DMS153 treated with DMSO at 0.1 percent for 48 hours (cell line): ENCODE results near the gene PSTPIP2.
"Not testable (repeated sequence)": the region's sequence is repeated elsewhere in the genome, so short reads cannot be mapped to it uniquely, and the experiment has no call there.

Experiments
- DNase-seq: peaks from one replicate; lab custom pipeline; 2025; ENCODE audit not compliant: unreplicated experiment; lab: John Stamatoyannopoulos, UW

PSTPIP2 gene

DNA sequence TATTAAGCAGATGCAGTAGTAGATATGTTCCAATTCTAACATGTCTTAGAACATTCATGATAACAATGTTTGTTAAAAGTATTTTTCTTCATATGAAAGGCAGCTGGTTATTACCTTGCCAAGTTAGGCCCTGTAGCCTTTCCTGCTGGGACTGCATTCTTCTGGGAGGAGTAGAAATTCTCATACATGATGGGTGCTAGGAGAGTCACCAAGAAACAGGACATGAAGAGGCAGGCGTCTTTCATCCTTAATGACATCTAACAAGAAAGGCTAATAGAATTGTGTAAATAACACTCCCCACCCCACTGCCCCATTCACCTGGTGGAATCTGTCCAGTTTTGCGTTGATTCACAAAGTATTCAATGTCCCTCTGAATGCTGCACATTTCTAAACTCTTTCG is 80.3 kb downstream of the PSTPIP2 start:
- no peak for DNase-seq

DNA sequence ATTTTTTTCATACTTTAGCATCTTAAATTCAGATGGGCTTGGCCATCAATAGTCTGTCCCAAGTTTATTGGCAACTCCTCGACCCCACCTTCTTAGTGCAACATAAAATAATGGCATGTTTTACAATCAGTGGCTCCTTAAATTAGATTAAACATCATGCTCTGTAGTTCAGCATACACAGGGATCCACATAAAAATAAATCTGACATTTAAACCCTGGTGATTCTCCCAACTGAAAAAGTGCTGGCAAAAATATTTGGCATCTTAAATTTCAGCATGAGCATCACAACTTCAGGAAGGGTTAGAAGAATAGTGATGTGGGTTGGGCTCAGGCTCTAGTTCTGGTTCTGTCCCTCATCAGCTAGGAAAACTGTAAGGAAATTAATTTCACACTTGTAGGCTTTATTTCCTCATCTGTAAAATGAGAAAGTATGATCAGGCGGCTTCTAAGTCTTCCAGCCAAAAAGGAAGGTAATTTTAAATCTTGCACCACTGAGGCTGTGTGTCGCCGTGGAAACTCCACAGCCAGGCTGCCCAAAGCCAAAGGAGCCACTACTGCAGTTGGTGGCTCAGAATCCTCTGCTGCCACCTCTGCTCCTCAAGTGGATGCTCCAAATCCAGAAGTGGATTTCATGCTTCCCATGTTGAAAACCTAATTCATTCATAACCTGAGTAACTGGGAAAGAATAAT is 87.4 kb downstream of the PSTPIP2 start:
- DNase-seq = no peak

DNA sequence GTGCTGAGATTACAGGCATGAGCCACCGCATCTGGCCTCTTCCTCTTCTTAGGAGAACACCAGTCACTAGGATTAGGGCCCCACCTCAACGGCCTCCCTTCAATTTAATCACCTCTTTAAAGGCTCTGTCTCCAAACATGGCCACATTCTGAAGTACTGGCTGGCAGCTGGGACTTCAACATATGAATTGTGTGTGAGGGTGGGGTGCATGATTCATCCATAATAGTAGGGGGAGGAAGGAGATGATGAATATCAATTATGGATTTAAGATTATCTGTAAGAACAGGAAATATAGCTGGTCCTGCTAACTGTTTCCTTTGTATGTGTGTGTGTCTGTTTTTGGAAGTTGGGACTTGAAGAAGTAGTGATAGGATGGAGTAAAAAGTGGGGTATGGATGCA is 90.2 kb downstream of the PSTPIP2 start:
- no peak for DNase-seq

DNA sequence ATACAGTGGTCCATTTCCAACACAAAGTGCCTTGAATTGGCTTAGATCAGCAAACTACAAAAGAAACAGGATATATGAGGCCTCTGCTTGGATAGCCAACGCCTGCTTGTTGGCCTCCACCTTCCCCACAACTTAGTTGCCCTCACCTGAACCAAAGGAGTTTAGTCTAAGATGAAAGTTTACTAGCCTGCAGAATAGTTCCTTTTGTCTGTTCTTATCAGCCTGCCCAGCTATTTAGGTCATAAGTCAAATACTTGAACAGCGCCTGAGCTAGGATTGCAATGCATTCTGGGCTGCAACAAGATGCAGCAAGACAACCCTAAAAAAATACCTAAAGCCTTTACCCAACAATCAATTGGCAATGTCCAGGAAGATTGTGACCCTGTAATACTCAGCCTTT is 91.8 kb downstream of the PSTPIP2 start:
- no peak for DNase-seq

DNA sequence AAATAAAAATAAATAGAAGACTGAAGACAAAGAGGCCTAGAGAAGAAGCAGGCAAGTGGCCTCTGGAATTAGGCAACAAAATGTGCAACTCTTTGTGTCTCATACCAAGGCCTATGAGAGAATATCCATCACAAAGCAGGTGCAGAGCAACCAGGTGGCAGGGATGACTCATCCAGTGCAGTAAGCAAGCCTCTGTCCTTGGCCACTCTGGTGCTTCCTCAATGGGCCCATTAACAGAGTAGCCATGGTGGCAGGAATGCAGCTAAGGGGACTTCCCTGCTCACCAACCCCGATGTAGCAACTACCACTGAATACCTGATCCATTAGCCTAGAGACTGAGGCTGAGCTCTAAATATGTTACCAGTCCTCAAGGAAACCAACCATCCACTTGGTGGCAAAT is 94.0 kb downstream of the PSTPIP2 start:
- peak; percentile 4 for DNase-seq

DNA sequence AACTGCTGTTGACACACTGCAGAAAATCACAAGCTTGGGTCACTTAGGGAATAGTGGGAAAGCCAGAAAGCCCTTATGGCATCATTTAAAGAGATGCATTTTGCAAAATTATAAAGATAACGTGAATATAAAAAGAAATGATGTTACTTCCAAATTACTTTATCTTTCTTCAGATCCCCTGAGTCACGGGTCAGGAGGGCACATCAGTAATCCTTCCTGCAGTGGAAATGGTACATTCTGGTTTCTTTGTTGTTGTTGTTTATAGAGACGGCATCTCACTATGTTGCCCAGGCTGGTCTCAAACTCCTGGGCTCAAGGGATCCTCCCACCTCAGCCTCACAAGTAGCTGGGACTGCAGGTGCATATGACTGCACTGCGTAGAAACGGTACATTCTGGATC is 95.1 kb downstream of the PSTPIP2 start:
- no peak for DNase-seq

DNA sequence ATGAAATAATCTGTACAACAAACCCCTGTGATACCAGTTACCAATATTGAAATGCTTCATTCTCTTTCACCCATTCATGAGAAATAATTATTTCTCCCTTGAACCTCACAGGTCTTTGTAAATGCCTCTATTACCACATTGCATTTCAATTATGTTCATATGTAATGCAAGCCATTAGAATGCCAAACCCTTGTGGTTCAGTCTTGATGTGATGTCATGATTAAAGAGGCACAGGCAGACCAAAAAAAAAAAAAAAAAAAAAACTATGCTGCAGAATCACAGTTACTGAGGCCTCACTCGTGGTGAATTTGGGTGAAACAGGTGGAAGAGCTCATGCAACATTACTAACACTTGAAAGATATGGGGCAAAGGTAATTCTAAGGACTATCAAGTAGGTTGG is 95.5 kb downstream of the PSTPIP2 start:
- DNase-seq = no peak

DNA sequence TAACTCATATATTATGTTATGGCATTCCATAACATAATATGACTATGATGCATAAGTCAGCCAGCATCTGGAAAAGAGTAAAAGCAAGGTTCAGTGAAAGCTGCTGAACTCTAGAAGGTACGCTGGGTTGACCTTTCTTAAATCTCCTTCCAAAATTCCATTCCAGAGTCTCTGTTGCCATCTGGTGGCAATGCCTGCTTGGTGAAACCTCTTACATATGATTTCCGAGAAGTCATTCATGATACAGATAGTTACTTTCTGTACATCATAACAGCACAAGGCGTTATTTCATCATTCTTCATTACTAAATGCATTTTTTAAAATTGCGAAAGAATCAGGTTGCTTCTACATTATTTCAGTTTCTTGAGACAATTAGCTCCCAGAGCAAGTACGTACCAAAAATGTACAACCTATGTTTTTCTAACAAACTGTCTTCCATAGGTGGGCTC is 97.9 kb downstream of the PSTPIP2 start:
- DNase-seq = peak; percentile 81

DNA sequence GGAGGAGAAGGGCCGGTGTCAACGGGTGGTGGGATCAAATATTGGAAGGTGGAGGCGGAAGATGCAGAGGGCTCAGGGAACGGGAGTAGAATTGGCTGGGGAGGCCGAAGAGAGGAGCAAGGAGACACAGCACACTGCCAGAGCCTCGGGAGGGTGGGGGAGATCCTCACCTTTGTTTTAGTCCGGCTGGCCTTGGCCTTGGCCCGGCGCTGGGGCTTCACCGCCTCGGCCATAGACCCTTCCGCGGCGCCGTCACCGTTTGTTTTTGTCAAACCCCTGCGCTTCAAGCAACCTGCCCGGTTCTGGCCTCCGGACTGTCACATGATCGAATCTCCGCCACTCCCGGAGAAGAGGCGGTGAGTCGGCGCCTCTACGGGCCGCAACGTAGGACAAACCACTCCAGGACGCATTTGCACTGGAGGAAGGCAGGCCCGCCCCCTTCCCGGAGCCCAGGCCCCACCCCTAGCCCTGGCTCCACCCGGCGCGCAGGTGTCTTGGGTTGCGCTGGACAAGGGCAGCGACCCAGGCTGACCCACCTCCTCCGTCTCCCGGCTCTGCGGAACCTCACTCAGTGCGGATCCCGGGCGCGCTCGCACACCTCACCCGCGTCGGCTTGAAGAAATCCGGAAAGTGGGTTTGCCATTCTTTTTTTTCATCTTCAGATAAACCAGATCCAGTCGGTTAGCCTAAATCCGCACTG is 104.9 kb downstream of the PSTPIP2 start, which contains the start of gene EPG5:
Gene EPG5, minus strand, starts transcription at position 323 of the 700 bp plus-strand sequence. Its CDS starts 90 bp downstream, at position 233.
- DNase-seq = peak; percentile 87

DNA sequence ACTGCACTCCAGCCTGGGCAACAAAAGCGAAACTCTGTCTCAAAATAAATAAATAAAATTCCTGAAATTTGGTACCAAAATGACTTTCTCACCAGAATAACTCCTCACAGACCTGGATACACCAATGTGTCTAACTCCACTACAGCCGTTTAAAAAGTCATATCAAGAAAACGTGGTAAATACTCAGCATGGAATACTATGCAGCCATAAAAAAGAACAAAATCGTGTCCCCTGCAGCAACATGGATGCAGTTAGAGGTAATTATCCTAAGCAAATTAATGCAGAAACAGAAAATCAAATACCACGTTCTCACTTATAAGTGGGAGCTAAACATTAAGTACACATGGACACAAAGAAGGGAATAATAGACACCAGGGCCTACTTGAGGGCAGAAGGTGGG is 107.1 kb downstream of the PSTPIP2 start:
- not testable (repeated sequence) for DNase-seq

DNA sequence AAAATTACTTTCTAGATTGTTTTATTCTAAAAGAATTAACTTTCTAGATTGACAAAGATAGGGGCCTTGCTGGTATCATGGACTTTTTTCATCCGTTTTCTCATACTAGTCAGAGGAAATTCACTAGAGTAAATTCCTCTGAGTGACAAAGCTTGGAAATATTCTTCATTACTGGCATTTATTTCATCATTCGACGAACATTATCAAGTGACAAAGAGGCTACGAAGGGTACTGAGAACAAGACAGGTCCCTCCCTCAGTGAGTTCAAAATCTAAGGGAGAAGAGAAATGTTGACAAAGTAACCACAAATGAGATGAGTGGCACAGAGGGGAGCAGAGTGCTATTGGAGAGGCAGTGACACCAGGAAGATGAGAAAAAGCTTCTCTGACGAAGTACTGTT is 109.2 kb downstream of the PSTPIP2 start:
- no peak for DNase-seq

DNA sequence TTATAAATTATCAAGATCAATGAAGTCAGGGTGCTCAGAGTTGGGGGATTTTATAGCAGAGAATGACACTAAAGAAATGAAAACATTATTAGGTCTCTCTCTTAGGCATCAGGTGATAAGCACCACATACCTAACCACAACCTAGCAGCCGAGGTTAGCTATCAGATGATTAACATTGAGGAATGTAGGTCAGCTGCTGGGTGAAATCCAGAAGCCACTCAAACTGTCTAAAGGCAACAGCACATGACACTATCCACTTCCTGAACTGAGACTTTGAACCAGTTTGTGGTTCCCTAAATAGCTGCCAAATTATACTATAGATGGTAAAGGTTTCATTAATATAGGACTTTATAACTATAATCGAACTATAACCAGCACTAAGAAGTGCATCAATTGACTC is 109.6 kb downstream of the PSTPIP2 start:
- DNase-seq = no peak

DNA sequence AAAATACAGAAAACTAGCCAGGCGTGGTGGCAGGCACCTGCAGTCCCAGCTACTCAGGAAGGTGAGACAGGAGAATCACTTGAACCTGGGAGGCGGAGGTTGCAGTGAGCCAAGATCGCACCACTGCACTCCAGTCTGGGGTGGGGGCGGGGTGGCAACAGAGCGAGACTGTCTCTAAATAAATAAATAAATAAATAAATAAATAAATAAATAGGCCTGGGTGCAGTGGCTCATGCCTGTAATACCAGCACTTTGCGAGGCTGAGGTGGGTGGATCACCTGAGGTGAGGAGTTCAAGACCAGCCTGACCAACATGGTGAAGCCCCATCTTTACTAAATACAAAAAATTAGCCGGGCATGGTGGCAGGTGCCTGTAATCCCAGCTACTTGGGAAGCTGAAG is 112.6 kb downstream of the PSTPIP2 start:
- not testable (repeated sequence) for DNase-seq

DNA sequence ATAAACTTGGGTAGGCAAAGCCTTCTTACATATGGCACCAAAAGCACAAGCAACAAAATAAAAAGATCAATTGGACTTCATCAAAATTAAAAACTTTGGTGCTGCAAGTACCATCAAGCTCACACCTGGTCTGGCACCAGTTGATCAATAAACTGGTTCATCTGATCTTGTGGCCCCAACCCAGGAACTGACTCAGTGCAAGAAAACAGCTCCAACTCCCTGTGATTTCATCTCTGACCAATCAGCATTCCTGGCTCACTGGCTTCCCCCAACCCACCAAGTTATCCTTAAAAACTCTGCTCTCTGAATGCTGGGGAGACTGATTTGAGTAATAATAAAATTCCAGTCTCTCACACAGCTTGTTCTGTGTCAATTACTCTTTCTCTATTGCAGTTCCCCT is 113.3 kb downstream of the PSTPIP2 start:
- no peak for DNase-seq

DNA sequence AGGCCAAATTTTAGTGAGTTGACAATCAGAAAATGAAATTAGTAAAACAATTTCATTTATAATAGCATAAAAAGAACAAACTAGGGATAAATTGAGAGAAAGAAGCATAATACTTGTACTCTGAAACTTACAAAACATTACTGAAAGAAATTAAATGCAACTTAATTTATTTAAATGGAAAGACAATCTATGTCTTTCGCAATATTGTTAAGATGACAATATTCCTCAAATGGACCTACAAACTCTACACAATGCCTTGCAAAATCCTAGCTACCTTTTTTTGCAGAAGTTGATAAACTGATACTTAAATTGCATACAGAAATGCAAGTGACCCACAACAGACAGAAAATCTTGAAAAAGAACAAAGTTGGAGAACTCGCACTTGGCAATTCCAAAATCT is 114.0 kb downstream of the PSTPIP2 start:
- DNase-seq = no peak

DNA sequence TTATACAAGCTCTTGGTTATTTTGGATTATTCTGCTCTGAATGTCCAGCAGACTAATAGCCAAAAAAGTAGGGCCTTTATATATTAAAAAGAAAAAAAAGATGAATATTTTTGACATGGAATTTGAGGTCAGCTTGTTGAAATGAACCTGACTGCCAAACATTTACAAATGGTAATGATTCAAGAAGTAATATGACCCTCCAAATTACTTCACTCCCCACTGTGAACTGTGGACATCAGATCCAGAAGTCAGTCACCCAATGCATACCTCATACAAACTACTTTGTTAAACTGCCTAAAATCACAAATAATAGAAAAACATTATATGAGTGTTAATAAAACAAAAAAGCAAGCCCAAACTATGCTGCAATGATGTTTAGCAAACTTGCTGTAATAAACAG is 115.0 kb downstream of the PSTPIP2 start:
- DNase-seq = no peak

DNA sequence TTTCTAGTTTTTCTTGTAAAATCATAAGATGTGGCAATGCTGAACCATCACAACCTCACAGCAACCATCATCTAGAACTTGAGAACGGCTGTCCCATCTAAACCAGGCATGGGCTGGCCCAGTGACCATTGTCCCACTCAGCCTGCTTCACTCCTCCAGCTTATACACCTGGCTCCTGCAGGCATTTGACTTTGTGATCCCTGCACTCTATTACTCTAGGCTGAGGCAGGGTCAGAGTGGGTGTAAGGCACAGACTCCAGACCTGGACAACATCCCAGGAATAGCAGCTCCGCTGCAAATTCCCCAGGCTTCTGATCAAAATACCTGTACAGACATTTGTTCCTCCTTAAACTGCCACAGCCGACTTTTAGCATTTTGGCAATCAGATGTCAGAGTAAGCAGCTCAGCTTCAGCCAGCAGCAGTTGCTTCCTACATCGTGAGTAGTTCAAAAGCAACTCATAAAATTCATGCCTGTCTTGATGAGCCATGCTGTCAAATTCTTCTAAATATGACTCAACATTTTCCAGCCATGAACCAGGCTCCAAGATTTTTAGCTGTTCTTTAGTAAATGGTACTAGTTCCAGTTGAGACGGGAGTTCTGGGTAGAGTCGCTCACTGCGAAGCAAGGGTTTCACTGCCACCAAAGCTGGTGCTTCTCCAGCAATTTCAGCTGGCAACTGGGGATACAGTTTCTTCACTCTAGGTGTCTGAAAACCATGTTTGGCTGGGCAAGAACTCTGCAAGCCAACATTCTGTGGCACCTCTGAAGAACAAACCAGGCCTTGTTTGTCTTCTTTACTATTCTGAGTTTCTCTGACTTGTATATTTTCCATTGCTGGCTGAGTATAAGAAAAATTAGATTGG is 117.8 kb downstream of the PSTPIP2 start:
- DNase-seq = no peak

DNA sequence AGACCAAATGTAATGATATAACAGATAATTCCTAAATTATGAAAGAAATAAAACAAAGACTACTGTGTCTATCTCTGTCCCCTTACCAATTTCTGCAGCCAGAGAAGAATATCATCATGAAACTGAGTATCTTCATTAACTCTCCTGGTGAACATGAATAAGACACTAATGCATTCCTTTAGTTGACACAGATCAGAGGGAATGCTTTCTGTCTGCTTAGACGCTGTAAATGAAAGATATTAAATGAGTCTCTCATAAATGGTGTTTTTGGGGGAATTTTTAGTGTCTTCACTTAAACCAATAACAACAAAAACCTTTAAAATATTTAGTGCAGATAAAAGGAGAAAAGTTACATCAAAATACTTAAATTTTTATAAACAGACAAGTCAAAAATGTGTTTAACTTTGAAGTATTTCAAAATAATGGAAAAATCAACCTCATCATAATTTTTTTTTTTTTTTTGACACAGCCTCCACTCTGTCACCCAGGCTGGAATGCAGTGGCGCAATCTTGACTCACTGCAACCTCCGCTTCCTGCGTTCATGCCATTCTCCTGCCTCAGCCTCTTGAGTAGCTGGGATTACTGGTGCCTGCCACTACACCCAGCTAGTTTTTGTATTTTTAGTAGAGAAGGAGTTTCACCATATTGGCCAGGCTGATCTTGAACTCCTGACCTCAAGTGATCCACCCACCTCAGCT is 120.9 kb downstream of the PSTPIP2 start:
- DNase-seq = no peak

DNA sequence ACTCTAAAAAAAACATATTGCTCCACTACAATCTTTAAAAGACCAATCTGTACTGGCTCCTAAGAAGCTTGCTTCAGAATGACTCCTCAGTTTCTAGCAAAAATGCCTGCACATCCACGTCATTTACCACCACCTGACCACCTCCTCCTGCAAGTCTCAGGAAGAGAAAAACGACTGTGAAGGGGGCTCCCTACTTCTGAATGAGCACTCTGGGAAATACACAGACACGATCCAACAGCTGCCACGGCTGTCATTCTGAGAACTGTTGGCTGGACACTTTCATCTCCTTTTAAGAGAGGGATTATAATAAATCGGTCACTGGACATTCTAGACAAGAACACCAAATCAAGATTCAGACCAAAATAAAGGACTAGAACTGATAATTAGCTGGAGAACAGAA is 126.4 kb downstream of the PSTPIP2 start:
- no peak for DNase-seq

DNA sequence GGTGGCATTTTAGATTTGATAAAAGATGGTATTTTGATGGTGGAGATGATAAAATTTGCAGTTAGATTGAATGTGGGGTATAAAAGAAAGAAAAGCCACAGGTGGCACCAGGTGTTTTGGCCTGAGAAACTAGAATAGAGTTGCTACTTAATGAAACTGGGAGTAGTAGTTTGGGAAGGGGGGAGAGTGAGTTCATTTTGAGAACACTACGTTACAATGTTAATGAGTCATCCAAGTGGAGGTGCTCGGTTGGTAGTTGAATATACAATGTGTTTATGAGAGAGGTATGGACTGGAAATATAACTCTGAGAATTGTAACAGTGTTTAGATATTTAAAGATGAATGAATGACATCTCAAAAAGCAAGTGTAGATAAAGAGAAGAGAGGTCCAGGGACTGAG is 131.3 kb downstream of the PSTPIP2 start:
- DNase-seq = no peak

DNA sequence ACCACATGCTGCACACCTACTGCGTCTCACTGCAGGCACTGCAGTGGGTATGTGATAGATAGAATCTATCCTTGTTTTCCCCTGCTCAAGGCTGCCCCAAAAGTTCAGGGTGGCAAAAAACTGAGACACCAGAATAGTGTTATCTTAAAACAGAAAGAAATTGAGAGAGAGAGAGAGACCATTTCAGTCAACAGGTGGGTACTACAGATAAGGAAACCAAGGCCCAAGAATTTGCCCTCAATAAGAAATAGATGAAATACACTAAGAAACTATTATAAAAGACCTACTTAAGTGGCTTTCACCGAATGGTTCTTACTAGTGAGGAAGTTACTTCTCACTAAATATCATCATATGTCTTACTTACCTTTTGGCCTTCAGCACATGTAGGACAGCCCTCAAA is 132.8 kb downstream of the PSTPIP2 start:
- no peak for DNase-seq
